ENCODE measurements around the gene SUPT20HL2.

Gene SUPT20HL2

GRCh38 chrX:24301806-24302205, 12.1 kb downstream of the SUPT20HL2 start:
- no peaks in the 10 kb centered on the region for H3K27me3 Mint-ChIP-seq (ENCODE audit: low read depth, poor library complexity)
- no peak overlapping the region for H3K4me3 Mint-ChIP-seq
- TF ChIP-seq CTCF (IDR thresholded peaks at IDR 0.05): no peak
- no peak for DNase-seq
- peaks cover 5% of the 10 kb centered on the region for H3K36me3 Mint-ChIP-seq (ENCODE audit: low read depth)
- no peak overlapping the region for H3K27ac Mint-ChIP-seq
- no peaks in the 10 kb centered on the region for H3K9me3 Mint-ChIP-seq
- H3K4me1 Mint-ChIP-seq: peaks cover 47% of the 10 kb centered on the region

DNA sequence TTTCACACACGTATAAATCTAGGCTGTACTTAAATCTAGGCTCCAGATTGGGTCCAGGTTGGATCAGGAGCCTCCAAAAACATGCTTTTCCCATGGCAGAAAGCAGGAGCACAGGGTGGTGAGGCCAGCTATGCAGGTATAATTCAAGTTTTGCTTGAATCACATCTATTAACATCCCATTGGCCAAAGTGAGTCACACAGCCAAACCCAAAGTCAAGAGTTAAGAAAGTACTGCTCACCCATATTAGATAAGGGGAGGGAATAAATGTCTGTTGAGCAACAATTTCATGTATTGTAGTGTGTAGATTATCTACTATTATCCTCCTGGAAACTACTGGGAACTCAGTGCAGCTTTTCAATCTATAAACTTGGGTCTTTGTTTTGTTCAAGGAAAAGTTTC, 12.8 kb downstream of the SUPT20HL2 start:
- Mint-ChIP-seq H3K27ac (peak overlapping the region; percentile 25), H3K36me3 (ENCODE audit: low read depth) (peaks cover 5% of the 10 kb centered on the region), H3K4me1 (peaks cover 41% of the 10 kb centered on the region), H3K4me3 (no peak overlapping the region), H3K9me3 (no peaks in the 10 kb centered on the region), H3K27me3 (ENCODE audit: low read depth, poor library complexity) (no peaks in the 10 kb centered on the region)
- no peak for DNase-seq
- TF ChIP-seq CTCF (IDR thresholded peaks at IDR 0.05): no peak

GRCh38 chrX:24298191-24298590, 15.7 kb downstream of the SUPT20HL2 start:
- DNase-seq: peak; percentile 41
- H3K36me3 Mint-ChIP-seq (ENCODE audit: low read depth): peaks cover 5% of the 10 kb centered on the region
- peaks cover 51% of the 10 kb centered on the region for H3K4me1 Mint-ChIP-seq
- peak overlapping the region; percentile 9 for H3K4me3 Mint-ChIP-seq
- peak overlapping the region; percentile 64 for H3K27ac Mint-ChIP-seq
- no peak for TF ChIP-seq CTCF (IDR thresholded peaks at IDR 0.05)
- H3K9me3 Mint-ChIP-seq: no peaks in the 10 kb centered on the region
- no peaks in the 10 kb centered on the region for H3K27me3 Mint-ChIP-seq (ENCODE audit: low read depth, poor library complexity)

GRCh38 chrX:24294619-24295018, 19.2 kb downstream of the SUPT20HL2 start:
- DNase-seq: peak; percentile 24
- no peaks in the 10 kb centered on the region for H3K27me3 Mint-ChIP-seq (ENCODE audit: low read depth, poor library complexity)
- no peak overlapping the region for H3K4me3 Mint-ChIP-seq
- no peak for TF ChIP-seq CTCF (IDR thresholded peaks at IDR 0.05)
- H3K9me3 Mint-ChIP-seq: peaks cover 5% of the 10 kb centered on the region
- no peak overlapping the region for H3K27ac Mint-ChIP-seq
- H3K4me1 Mint-ChIP-seq: peaks cover 46% of the 10 kb centered on the region
- H3K36me3 Mint-ChIP-seq (ENCODE audit: low read depth): peaks cover 3% of the 10 kb centered on the region

DNA sequence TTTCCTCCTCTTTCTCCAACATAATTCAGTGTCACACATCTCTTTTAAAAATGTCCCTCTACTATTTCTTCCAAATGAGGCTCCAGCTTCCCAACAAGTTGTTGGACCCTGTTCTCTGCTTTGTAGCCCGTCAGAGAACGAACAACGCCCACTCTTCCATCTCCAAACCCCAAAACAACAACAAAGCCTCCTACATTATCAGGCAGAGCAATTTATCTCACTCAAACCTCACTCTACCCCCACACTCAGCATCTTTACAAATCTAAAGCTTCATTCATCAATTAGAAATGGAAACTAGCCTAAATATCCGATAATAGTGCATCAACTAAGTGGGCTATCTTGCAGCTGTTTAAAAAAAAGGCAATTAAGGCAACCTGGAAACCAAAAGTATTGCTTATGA, 20.5 kb downstream of the SUPT20HL2 start:
- Mint-ChIP-seq H3K27ac (peak overlapping the region; percentile 8), H3K4me3 (peak overlapping the region; percentile 0), H3K27me3 (ENCODE audit: low read depth, poor library complexity) (no peaks in the 10 kb centered on the region), H3K36me3 (ENCODE audit: low read depth) (no peaks in the 10 kb centered on the region), H3K4me1 (peaks cover 41% of the 10 kb centered on the region), H3K9me3 (peaks cover 9% of the 10 kb centered on the region)
- no peak for TF ChIP-seq CTCF (IDR thresholded peaks at IDR 0.05)
- no peak for DNase-seq

DNA sequence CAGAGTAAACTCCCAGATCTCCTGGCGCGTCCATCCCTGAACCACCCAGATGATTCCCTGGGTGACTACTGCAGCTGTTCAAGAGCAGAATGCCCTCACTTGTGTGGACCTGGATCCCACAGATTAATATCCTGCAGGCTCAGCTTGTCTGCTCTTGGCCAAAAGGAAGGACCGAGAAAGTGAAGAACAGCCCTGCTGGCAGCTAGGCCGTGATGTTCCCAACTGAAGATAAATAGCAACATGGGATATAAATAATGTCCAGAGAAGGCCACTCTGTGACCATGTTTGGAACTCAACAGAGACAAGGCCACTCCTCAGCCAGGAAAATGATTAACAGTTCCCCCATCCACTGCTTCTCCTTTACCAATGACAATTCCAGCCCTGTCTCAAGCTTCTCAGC, 21.5 kb downstream of the SUPT20HL2 start:
- Mint-ChIP-seq H3K4me1 (peaks cover 37% of the 10 kb centered on the region), H3K36me3 (ENCODE audit: low read depth) (no peaks in the 10 kb centered on the region), H3K27me3 (ENCODE audit: low read depth, poor library complexity) (no peaks in the 10 kb centered on the region), H3K27ac (peak overlapping the region; percentile 15), H3K9me3 (peaks cover 9% of the 10 kb centered on the region), H3K4me3 (no peak overlapping the region)
- no peak for DNase-seq
- TF ChIP-seq CTCF (IDR thresholded peaks at IDR 0.05): no peak

All from nephron progenitor cell (in vitro differentiated cells).